ENCODE measurements around the gene CYB561D1. TPM values are rescaled to one million over a fixed set of nuclear protein-coding genes. Genes with fewer than 3 reads are reported as not detected.

CYB561D1 gene
- total and polyA plus RNA-seq, 2 donors (not counting 3 experiments of a cell fraction or from before 2014, with no cell fraction given): 7.2 to 7.3 TPM

DNA sequence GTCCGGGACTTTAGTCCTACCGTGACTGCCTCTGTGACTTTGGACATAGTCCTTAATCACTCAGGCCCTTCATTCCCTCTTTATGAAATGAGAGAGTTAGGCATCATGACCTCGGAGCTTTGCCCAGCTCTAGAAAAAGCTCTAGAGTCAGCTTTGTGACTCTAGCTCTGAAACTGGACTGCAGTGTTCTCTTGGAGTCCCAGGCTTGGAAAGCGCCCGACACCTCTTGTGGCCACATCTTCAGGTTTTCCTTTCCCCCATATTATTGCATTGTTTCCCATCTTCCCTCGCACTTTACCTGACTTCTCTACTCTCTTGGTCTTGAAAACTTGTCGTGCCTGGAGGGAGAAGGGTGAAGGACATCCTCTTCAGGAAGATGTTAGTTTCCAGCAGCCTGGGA lies 28.1 kb downstream of the CYB561D1 start:
- TF ChIP-seq MYC (IDR thresholded peaks at IDR 0.05; ENCODE audit: low read depth, low read length) (no peak), JUN (IDR thresholded peaks at IDR 0.05; ENCODE audit: borderline replicate concordance, insufficient read depth, insufficient read length, low read depth) (no peak), EZH2 (IDR thresholded peaks at IDR 0.05; ENCODE audit: borderline replicate concordance, low read depth, low read length, severe bottlenecking) (no peak), POLR2A (IDR thresholded peaks at IDR 0.05; ENCODE audit: low read depth, low read length) (no peak), POLR2AphosphoS5 (IDR thresholded peaks at IDR 0.05; ENCODE audit: insufficient read depth, low read depth, low read length) (no peak), FOS (IDR thresholded peaks at IDR 0.05; ENCODE audit: borderline replicate concordance, insufficient read depth, low read length) (no peak), GATA2 (IDR thresholded peaks at IDR 0.05; ENCODE audit: insufficient read depth, insufficient read length, low read depth, low read length) (no peak)
- TF ChIP-seq, protein P1, sequence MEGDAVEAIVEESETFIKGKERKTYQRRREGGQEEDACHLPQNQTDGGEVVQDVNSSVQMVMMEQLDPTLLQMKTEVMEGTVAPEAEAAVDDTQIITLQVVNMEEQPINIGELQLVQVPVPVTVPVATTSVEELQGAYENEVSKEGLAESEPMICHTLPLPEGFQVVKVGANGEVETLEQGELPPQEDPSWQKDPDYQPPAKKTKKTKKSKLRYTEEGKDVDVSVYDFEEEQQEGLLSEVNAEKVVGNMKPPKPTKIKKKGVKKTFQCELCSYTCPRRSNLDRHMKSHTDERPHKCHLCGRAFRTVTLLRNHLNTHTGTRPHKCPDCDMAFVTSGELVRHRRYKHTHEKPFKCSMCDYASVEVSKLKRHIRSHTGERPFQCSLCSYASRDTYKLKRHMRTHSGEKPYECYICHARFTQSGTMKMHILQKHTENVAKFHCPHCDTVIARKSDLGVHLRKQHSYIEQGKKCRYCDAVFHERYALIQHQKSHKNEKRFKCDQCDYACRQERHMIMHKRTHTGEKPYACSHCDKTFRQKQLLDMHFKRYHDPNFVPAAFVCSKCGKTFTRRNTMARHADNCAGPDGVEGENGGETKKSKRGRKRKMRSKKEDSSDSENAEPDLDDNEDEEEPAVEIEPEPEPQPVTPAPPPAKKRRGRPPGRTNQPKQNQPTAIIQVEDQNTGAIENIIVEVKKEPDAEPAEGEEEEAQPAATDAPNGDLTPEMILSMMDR (IDR thresholded peaks at IDR 0.05; ENCODE audit: extremely low read depth in 1 of 2, insufficient read depth in 1 of 2, low read depth in 1 of 2, low read length in 2 of 2): no peak
- TF ChIP-seq, protein P2, sequence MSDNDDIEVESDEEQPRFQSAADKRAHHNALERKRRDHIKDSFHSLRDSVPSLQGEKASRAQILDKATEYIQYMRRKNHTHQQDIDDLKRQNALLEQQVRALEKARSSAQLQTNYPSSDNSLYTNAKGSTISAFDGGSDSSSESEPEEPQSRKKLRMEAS (IDR thresholded peaks at IDR 0.05; ENCODE audit: insufficient read depth, insufficient read length): no peak
- peaks cover 16 to 18% of the 10 kb centered on the region in 2 experiments for H3K27me3 ChIP-seq (ENCODE audit: control insufficient read depth in 2 of 2, insufficient read depth in 2 of 2, low read length in 2 of 2)
- H3K9me1 ChIP-seq (replicated peaks; ENCODE audit: control insufficient read depth, extremely low read depth, insufficient read depth, low read length): no peaks in the 10 kb centered on the region
- H3K9me3 ChIP-seq (replicated peaks; ENCODE audit: control insufficient read depth, insufficient read depth, low read length): no peaks in the 10 kb centered on the region
- dilution Hi-C loops (cut with MboI; ENCODE audit: extremely low pct_ligation_motif_present, low sequenced_read_pairs): no loop called here
- no peaks in the 10 kb centered on the region for H3K36me3 ChIP-seq (ENCODE audit: control insufficient read depth in 2 of 2, extremely low read depth in 1 of 2, insufficient read depth in 2 of 2, low read length in 2 of 2)
- no TSS peak for BruUV-seq (replicated peaks)
- no peak for DNase-seq (ENCODE audit: low read depth, low spot score)
- no peak overlapping the region for H3K4me2 ChIP-seq (ENCODE audit: insufficient read depth, low read length)
- FAIRE-seq: no peak
- no peaks in the 10 kb centered on the region for H4K20me1 ChIP-seq (replicated peaks; ENCODE audit: control insufficient read depth, extremely low read depth, insufficient read depth, low read length)
- no peak overlapping the region for H3K4me3 ChIP-seq (replicated peaks in 1 of 3; ENCODE audit: insufficient read depth in 1 of 3, low read depth in 1 of 3, low read length in 3 of 3)
- intact Hi-C loops (cut with micrococcal nuclease): no loop called here
- H3K4me1 ChIP-seq (ENCODE audit: control insufficient read depth, extremely low read depth, insufficient read depth, low read length): no peaks in the 10 kb centered on the region
- H3K79me2 ChIP-seq (ENCODE audit: control insufficient read depth, insufficient read depth, low read length): no peaks in the 10 kb centered on the region
- no peak overlapping the region for H2AFZ ChIP-seq (ENCODE audit: low read depth, low read length)
- POLR2A ChIA-PET: no interaction called here
- CTCF ChIA-PET: interaction anchor here (0.9 to 18.7 kb wide), 3 partner anchors 9 to 22 kb away, joined by 3 to 955 read pairs (median 22); partner anchors contain the start of genes AMIGO1 and CYB561D1
- H3K9ac ChIP-seq (replicated peaks; ENCODE audit: extremely low read depth, insufficient read depth, low read length): no peak overlapping the region
- H3K27ac ChIP-seq (ENCODE audit: insufficient read depth, low read depth, low read length): no peak overlapping the region

Measured in endothelial cell of umbilical vein (primary cell).